Naive thymus-derived CD4-positive, alpha-beta T cell (primary cell): ENCODE measurements around the gene SLC23A3. TPM values are rescaled to one million over a fixed set of nuclear protein-coding genes. Genes with fewer than 3 reads are reported as not detected.

Source experiments
- ATAC-seq: fragments of 150-1000 bp; cut with Tn5 transposase; 2 replicates; pipeline ENCODE4 v1.10.0; 2021; ENCODE audit warnings: mild to moderate bottlenecking, moderate library complexity
- CTCF ChIA-PET: fragments of 350-600 bp; sonication (Branson Sonifier 250); formaldehyde crosslinking; loops from one replicate; lab custom pipeline; 2021; ENCODE audit warnings: antibody characterized with exemption; lab: Charles Lee
- POLR2A ChIA-PET: fragments of 350-600 bp; sonication (Branson Sonifier 250); formaldehyde crosslinking; loops from one replicate; lab custom pipeline; 2021; ENCODE audit warnings: antibody characterized with exemption, inconsistent platforms; lab: Charles Lee
- DNase-seq, 9 donors: peaks; one replicate each; pipeline versions ENCODE4 v3.0.0 to v3.0.0-alpha.2; 2020 to 2022; ENCODE audit warnings: mixed read lengths in 1 of 9
- H3K27ac ChIP-seq: one replicate; pipeline ENCODE4 v1.7.0; 2013; ENCODE audit warnings: mild to moderate bottlenecking, low read depth, low read length, moderate library complexity
- H3K27me3 ChIP-seq, 2 donors: one replicate each; pipeline ENCODE4 v1.7.0; 2013; ENCODE audit warnings: low read length in 2 of 2, mild to moderate bottlenecking in 2 of 2, moderate library complexity in 2 of 2; ENCODE audit not compliant: control insufficient read depth in 2 of 2, insufficient read depth in 2 of 2
- H3K36me3 ChIP-seq, 3 experiments: 1 replicate in 2 of 3; 2 replicates in 1 of 3; pipeline ENCODE4 v1.7.0; 2013; ENCODE audit warnings: low read length in 3 of 3, mild to moderate bottlenecking in 3 of 3, moderate library complexity in 1 of 3; ENCODE audit not compliant: insufficient read depth in 3 of 3, control insufficient read depth in 2 of 3
- H3K4me1 ChIP-seq, 2 donors: one replicate each; pipeline ENCODE4 v1.7.0; 2013; ENCODE audit warnings: low read length in 2 of 2, mild to moderate bottlenecking in 2 of 2, moderate library complexity in 1 of 2; ENCODE audit not compliant: control insufficient read depth in 2 of 2, insufficient read depth in 2 of 2
- H3K4me3 ChIP-seq: 2 replicates; pipeline ENCODE4 v1.7.0; 2013; ENCODE audit warnings: mild to moderate bottlenecking, low read length
- H3K9me3 ChIP-seq, 3 experiments: 1 replicate in 2 of 3; 2 replicates in 1 of 3; pipeline ENCODE4 v1.7.0; 2013; ENCODE audit warnings: low read length in 3 of 3; ENCODE audit not compliant: control insufficient read depth in 2 of 3
- H3K27ac Mint-ChIP-seq, 9 donors: one replicate each; pipeline ENCODE4 v1.8.0; 2020 to 2022; ENCODE audit warnings: mixed read lengths in 9 of 9, mild to moderate bottlenecking in 8 of 9, moderate library complexity in 5 of 9, inconsistent platforms in 2 of 9
- H3K27me3 Mint-ChIP-seq, 5 donors: one replicate each; pipeline ENCODE4 v1.8.0; 2021 to 2022; ENCODE audit warnings: mixed read lengths in 5 of 5, mild to moderate bottlenecking in 1 of 5
- H3K36me3 Mint-ChIP-seq, 5 donors: one replicate each; pipeline ENCODE4 v1.8.0; 2020 to 2022; ENCODE audit warnings: mixed read lengths in 5 of 5, mild to moderate bottlenecking in 3 of 5, inconsistent platforms in 1 of 5
- H3K4me1 Mint-ChIP-seq, 7 donors: one replicate each; pipeline ENCODE4 v1.8.0; 2020 to 2022; ENCODE audit warnings: mixed read lengths in 7 of 7, mild to moderate bottlenecking in 3 of 7, inconsistent platforms in 1 of 7
- H3K4me3 Mint-ChIP-seq, 10 donors: one replicate each; pipeline ENCODE4 v1.8.0; 2020 to 2022; ENCODE audit warnings: mild to moderate bottlenecking in 10 of 10, mixed read lengths in 10 of 10, moderate library complexity in 6 of 10, inconsistent platforms in 2 of 10
- H3K9me3 Mint-ChIP-seq, 11 donors: one replicate each; pipeline ENCODE4 v1.8.0; 2020 to 2022; ENCODE audit warnings: mixed read lengths in 11 of 11, mild to moderate bottlenecking in 4 of 11, inconsistent platforms in 1 of 11, moderate library complexity in 1 of 11
- intact Hi-C, 2 donors: fragments of 100-400 bp; cut with micrococcal nuclease; formaldehyde crosslinking; loops; one replicate each; pipeline ENCODE4 v1.15.1; 2023
- polyA plus RNA-seq, 2 donors: library from polyadenylated mRNA; unstranded; fragments of 300-500 nt; fragmentation: Illumina TruSeq; gene quantifications; one replicate each; pipeline ENCODE4 v1.2.3, GENCODE V29; 2021
- total RNA-seq, 6 experiments: library from RNA in 5 of 6; stranded (reverse) in 5 of 6; gene quantifications; 1 replicate in 5 of 6; 2 replicates in 1 of 6; pipeline ENCODE4 v1.2.3 and lab custom pipeline; 2021 to 2026

Gene SLC23A3, protein sequence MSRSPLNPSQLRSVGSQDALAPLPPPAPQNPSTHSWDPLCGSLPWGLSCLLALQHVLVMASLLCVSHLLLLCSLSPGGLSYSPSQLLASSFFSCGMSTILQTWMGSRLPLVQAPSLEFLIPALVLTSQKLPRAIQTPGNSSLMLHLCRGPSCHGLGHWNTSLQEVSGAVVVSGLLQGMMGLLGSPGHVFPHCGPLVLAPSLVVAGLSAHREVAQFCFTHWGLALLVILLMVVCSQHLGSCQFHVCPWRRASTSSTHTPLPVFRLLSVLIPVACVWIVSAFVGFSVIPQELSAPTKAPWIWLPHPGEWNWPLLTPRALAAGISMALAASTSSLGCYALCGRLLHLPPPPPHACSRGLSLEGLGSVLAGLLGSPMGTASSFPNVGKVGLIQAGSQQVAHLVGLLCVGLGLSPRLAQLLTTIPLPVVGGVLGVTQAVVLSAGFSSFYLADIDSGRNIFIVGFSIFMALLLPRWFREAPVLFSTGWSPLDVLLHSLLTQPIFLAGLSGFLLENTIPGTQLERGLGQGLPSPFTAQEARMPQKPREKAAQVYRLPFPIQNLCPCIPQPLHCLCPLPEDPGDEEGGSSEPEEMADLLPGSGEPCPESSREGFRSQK
- total RNA-seq, result 1 to 10 TPM in 4 of 5 experiments, under 1 TPM in 1; 0.69 to 8.6 (median 3.0) TPM
- under 1 TPM in 1 of 2 donors, not detected in 1; 0.08 TPM for polyA plus RNA-seq
- total RNA-seq (lab: John Stamatoyannopoulos, UW), result not detected

DNA sequence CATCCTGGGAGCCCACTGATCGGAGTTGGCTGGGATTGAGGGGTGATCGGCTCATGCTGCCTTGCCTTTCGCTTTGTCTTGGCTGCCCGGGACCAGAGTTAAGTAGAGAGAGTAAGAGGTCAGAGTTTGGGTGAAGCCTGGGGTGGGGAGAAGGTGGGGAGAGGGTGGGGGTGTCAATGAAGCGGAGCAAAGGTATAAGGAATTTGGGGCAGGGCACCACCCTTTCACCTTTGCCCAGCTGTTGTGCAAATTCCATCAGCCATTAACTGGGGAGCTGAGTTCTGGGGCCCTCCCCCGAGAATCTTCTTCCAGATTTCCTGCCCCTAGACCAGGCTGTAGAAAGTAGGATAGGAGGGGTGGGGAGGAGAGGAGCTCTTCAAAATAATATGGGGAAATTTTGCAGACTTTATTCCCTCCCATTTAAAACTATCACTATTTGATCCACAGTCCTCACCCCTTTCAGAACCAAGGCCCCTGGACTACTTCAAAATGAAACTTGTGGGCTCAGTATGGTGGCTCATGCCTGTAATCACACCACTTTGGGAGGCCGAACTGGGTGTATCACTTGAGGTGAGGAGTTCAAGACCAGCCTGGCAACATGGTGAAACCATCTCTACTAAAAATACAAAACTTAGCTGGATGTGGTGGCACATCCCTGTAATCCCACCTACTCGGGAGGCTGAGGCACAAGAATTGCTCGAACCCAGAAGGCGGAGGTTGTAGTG is at the start of gene SLC23A3:
Gene SLC23A3 (minus strand): TSS at position 100 of the 725 bp plus-strand sequence. CDS start 45 bp downstream, at position 55.
- no peak within 1 kb of the TSS for H3K27ac Mint-ChIP-seq
- intact Hi-C loops, result loop anchor here in 1 of 2 donors (2.0 kb wide), 1 partner anchor 129 kb away; no protein-coding TSS in a partner anchor
- CTCF ChIA-PET, result interaction anchor here (0.9 to 3.5 kb wide), 8 partner anchors 11 to 125 kb away, joined by 3 to 32 read pairs (median 4); partner anchors contain the start of gene NHEJ1
- H3K4me3 ChIP-seq, result no peak within 1 kb of the TSS
- H3K4me1 Mint-ChIP-seq, result peaks cover 22 to 33% (median 28%) of the 10 kb centered on the region in 7 donors
- peaks cover 0 to 2% (median 0%) of the 10 kb centered on the region in 11 donors for H3K9me3 Mint-ChIP-seq
- H3K36me3 ChIP-seq, result peaks cover 13 to 35% (median 13%) of the 10 kb centered on the region in 3 experiments
- H3K27me3 Mint-ChIP-seq, result no peaks in the 10 kb centered on the region
- no peak within 1 kb of the TSS for H3K27ac ChIP-seq
- no peak within 1 kb of the TSS for H3K4me3 Mint-ChIP-seq
- no peak for ATAC-seq
- DNase-seq, result no peak
- POLR2A ChIA-PET, result interaction anchor here (1.2 to 10.4 kb wide), 3 partner anchors 37 to 82 kb away, joined by 3 to 343 read pairs (median 162); partner anchors contain the start of genes ANKZF1, TUBA4A, TUBA4B and ZFAND2B
- peaks cover 7 to 19% of the 10 kb centered on the region in 2 donors for H3K4me1 ChIP-seq
- H3K9me3 ChIP-seq, result no peaks in the 10 kb centered on the region
- peaks cover 9 to 22% (median 11%) of the 10 kb centered on the region in 5 donors for H3K36me3 Mint-ChIP-seq
- no peaks in the 10 kb centered on the region for H3K27me3 ChIP-seq

DNA sequence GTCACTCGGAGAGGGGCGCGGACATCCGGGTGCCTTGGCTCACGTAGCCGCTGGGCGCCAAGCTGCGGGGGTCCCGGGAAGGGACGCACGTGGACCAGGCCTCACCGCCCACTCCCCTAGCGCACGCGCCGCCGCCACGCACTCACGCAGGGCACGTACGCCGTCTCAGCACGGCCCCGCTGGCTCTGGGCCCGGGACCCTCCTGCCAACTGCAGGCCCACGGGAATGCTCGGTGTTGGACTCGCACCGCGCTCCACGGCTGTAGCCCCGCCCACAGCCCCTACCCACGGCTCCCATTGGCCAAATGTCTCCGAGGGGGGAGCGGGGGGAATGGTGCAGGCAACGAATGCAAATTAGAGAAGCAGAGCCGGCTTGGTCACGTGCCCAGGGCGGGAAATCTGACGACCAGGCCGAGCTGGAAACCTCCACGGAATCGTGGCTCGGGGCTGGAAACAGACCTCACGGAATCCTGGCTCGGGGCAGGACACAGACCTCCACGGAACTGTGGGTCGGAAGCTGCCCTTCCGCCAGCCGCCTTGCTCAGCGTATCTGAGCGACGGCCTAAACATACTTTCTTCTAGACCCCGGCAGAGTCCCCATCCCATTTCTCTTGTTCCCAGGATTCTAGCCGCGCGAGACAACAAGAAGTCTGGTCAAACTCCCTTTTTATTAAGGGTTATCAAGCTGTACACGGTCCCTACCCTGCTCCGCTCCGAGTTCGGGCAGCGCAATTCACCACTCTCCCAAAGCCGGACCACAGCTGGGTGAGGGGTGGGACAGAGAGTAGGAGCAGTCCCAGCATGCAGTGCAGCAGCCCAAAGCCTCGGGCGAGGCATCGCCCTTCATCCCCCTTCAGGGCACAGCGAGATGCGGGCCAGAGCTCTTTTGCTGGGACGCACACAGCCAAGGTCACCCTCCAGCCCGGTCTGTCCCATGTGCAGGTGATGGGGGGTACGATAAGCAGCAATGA is 49.2 kb upstream of the SLC23A3 start, which contains the start of gene ABCB6:
Gene ABCB6 (minus strand): TSS at position 227 of the 970 bp plus-strand sequence. CDS start 285 bp downstream, outside the sequence.
- intact Hi-C loops, result loop anchor here (1.0 to 2.0 kb wide), 9 partner anchors 10 to 76 kb away; partner anchors contain the start of genes ANKZF1 (in 2 of the 2), ATG9A (in 2 of the 2), DNAJB2 (in 2 of the 2) and NHEJ1 (in 2 of the 2)
- Mint-ChIP-seq H3K4me1 (peaks cover 0 to 29% (median 24%) of the 10 kb centered on the region in 7 donors), H3K27me3 (no peaks in the 10 kb centered on the region), H3K4me3 (peak within 1 kb of the TSS; percentile 78 to 89 (median 82)), H3K27ac (peak within 1 kb of the TSS; percentile 61 to 86 (median 79)), H3K9me3 (no peaks in the 10 kb centered on the region), H3K36me3 (peaks cover 9 to 25% (median 11%) of the 10 kb centered on the region in 5 donors)
- ATAC-seq (peak; percentile 92), DNase-seq (peak; percentile 72 to 90 (median 85))
- no peaks in the 10 kb centered on the region for H3K9me3 ChIP-seq
- H3K36me3 ChIP-seq, result peaks cover 13 to 55% (median 23%) of the 10 kb centered on the region in 3 experiments
- peaks cover 13 to 14% of the 10 kb centered on the region in 2 donors for H3K4me1 ChIP-seq
- CTCF ChIA-PET, result interaction anchor here (1.3 kb wide), 1 partner anchor 60 kb away, joined by 4 read pairs; no protein-coding TSS in a partner anchor
- H3K27ac ChIP-seq, result peak within 1 kb of the TSS; percentile 65
- no peaks in the 10 kb centered on the region for H3K27me3 ChIP-seq
- POLR2A ChIA-PET, result interaction anchor here (0.7 to 5.0 kb wide), 18 partner anchors 7 to 169 kb away, joined by 3 to 49 read pairs (median 6); partner anchors contain the start of genes ANKZF1, ATG9A, CNPPD1 and DNAJB2
- H3K4me3 ChIP-seq, result peak within 1 kb of the TSS; percentile 60

DNA sequence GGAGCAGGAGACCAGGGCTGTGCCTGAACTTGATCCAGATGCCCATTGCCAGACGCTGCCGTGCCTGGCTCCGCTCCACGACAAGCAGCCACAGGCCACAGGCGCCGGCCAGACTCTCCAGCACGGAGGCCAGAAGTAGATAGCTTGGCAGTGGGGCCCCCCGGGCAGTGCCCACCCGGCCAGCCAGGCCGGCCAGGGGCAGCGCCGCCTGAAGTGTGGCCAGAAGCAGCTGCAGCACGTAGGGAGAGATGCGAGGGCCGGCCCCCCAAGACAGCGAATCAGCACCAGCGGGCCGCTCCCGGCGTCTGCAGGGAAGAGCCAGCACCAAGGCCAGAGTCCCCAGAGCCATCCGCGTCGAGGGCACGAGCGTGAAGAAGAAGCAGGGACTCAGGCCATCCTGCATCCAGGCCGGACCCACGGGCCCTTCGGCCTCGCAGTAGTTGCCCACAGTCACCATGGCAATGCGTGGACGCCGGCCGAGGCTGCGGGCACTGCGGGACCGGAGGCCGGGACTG is 48.4 kb upstream of the SLC23A3 start:
- no peaks in the 10 kb centered on the region for H3K9me3 ChIP-seq
- Mint-ChIP-seq H3K27me3 (no peaks in the 10 kb centered on the region), H3K4me1 (peaks cover 0 to 29% (median 24%) of the 10 kb centered on the region in 7 donors), H3K27ac (peak overlapping the region in 8 of 9 donors; percentile 59 to 86 (median 78)), H3K4me3 (peak overlapping the region; percentile 78 to 89 (median 82)), H3K36me3 (peaks cover 6 to 20% (median 10%) of the 10 kb centered on the region in 5 donors), H3K9me3 (no peaks in the 10 kb centered on the region)
- H3K4me1 ChIP-seq, result peaks cover 13 to 14% of the 10 kb centered on the region in 2 donors
- ChIA-PET CTCF (interaction anchor here (0.9 to 2.2 kb wide), 3 partner anchors 31 to 61 kb away, joined by 3 to 7 read pairs (median 4); no protein-coding TSS in a partner anchor), POLR2A (interaction anchor here (0.6 to 5.0 kb wide), 16 partner anchors 8 to 169 kb away, joined by 3 to 49 read pairs (median 6); partner anchors contain the start of genes ANKZF1, ATG9A, CNPPD1 and DNAJB2)
- H3K36me3 ChIP-seq, result peaks cover 6 to 50% (median 16%) of the 10 kb centered on the region in 3 experiments
- peak overlapping the region; percentile 65 for H3K27ac ChIP-seq
- intact Hi-C loops, result loop anchor here (1.0 to 2.0 kb wide), 8 partner anchors 11 to 77 kb away; partner anchors contain the start of genes NHEJ1 (in 2 of the 2), ANKZF1 (in 1 of the 2), ATG9A (in 1 of the 2) and DNAJB2 (in 1 of the 2)
- ATAC-seq (peak; percentile 40), DNase-seq (peak in 3 of 9 donors; percentile 13 to 26 (median 17))
- H3K4me3 ChIP-seq, result peak overlapping the region; percentile 60
- H3K27me3 ChIP-seq, result no peaks in the 10 kb centered on the region

DNA sequence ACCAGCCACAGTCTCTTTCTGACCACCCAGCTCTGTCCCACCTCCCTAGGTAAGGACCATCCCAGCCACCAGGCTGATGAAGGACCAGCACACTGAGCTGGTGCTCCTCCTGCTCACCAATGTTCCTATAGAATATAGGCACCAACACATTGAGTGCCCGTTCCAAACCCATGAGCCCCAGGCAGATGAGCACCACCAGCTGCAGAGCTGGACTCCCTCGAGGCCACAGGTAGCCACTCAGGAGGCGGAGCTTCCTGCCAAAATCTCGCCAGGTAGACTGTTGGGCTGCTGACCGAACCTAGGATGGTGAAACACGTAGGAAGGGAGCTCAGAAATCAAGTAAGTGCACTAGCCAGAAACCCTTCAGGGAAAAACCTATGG is 46.7 kb upstream of the SLC23A3 start:
- Histone ChIP-seq H3K4me3 (no peak overlapping the region), H3K36me3 (peaks cover 0 to 34% (median 2%) of the 10 kb centered on the region in 3 experiments), H3K4me1 (peaks cover 13 to 14% of the 10 kb centered on the region in 2 donors), H3K27ac (no peak overlapping the region), H3K27me3 (no peaks in the 10 kb centered on the region), H3K9me3 (no peaks in the 10 kb centered on the region)
- intact Hi-C loops, result no loop called here
- Mint-ChIP-seq H3K27ac (peak overlapping the region in 3 of 9 donors; percentile 12 to 56 (median 46)), H3K9me3 (no peaks in the 10 kb centered on the region), H3K27me3 (no peaks in the 10 kb centered on the region), H3K4me1 (peaks cover 0 to 34% (median 28%) of the 10 kb centered on the region in 7 donors), H3K4me3 (peak overlapping the region in 9 of 10 donors; percentile 5 to 68 (median 33)), H3K36me3 (peaks cover 3 to 18% (median 8%) of the 10 kb centered on the region in 5 donors)
- ChIA-PET CTCF (interaction anchor here (0.8 to 2.2 kb wide), 3 partner anchors 33 to 83 kb away, joined by 3 to 7 read pairs (median 5); no protein-coding TSS in a partner anchor), POLR2A (interaction anchor here (0.6 to 2.1 kb wide), 7 partner anchors 11 to 45 kb away, joined by 3 to 17 read pairs (median 3); partner anchors contain the start of genes ATG9A, TUBA4A and TUBA4B)
- DNase-seq, result no peak
- no peak for ATAC-seq
